Chondrocyte (in vitro differentiated cells): ENCODE measurements around the gene TMEM94. TPM values are rescaled to one million over a fixed set of nuclear protein-coding genes. Genes with fewer than 3 reads are reported as not detected.

Source experiments
- DNase-seq: peaks from one replicate; pipeline ENCODE4 v3.0.0; 2021; ENCODE audit warnings: mixed read lengths, low spot score
- H3K27ac Mint-ChIP-seq: one replicate; pipeline ENCODE4 v1.8.0; 2021; ENCODE audit warnings: mild to moderate bottlenecking, moderate library complexity, mixed read lengths; ENCODE audit not compliant: unreplicated experiment
- H3K27me3 Mint-ChIP-seq: 2 replicates; pipeline ENCODE4 v1.8.0; 2021; ENCODE audit warnings: low read depth, mixed read lengths
- H3K36me3 Mint-ChIP-seq: 2 replicates; pipeline ENCODE4 v1.8.0; 2021; ENCODE audit warnings: low read depth, mixed read lengths
- H3K4me1 Mint-ChIP-seq: 2 replicates; pipeline ENCODE4 v1.8.0; 2021; ENCODE audit warnings: low read depth, mild to moderate bottlenecking, mixed read lengths
- H3K4me3 Mint-ChIP-seq: one replicate; pipeline ENCODE4 v1.8.0; 2021; ENCODE audit warnings: mild to moderate bottlenecking, moderate library complexity, mixed read lengths; ENCODE audit not compliant: unreplicated experiment
- H3K9me3 Mint-ChIP-seq: 2 replicates; pipeline ENCODE4 v1.8.0; 2021; ENCODE audit warnings: low read depth, mixed read lengths
- total RNA-seq: library from RNA; stranded (reverse); gene quantifications from 3 replicates; pipeline ENCODE4 v1.2.1, GENCODE V29; 2021
- TF ChIP-seq, protein P1 (sequence below): fragments of 200-600 bp; sonication (generic); IDR thresholded peaks from 2 replicates; pipeline ENCODE4 v1.5.0; 2021; ENCODE audit warnings: antibody characterized with exemption, mild to moderate bottlenecking, moderate library complexity

TMEM94 gene
- total RNA-seq, 1 donor from 2014 or later: 45.6 TPM

DNA sequence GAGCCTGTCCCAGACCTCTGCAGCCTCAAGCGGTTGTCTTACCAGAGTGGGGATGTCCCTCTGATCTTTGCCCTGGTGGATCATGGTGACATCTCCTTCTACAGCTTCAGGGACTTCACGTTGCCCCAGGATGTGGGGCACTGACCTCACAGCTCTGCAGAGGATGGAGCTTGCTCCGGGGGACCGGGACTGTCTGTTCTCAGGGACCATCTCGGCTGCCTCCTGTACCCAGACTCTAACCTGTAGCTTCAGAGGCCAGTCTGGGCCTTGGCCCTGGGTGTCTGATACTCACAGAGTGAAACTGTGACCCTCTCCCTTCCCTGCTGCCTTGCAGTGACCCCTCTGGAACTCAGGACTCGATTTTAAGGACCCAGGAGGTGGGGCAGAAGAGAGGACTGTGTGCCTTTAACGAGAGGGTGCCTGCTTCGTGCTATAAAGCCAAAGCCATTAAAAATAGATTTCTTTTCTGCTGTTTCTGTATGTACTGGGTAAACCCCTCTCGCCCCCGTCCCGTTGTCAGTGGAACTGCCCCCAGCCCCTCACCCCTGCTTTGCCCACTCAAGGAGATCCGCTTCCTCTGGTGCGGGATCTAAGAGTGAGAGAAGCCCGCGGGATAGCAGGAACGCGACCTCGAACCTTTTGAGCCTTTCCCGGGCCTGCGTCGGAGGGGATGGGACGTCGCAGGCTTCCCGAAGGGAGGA, 68.0 kb downstream of the TMEM94 start:
- Mint-ChIP-seq H3K27me3 (peaks cover 2% of the 10 kb centered on the region), H3K36me3 (peaks cover 2% of the 10 kb centered on the region), H3K27ac (no peak overlapping the region), H3K4me3 (peak overlapping the region; percentile 55), H3K9me3 (no peaks in the 10 kb centered on the region), H3K4me1 (peaks cover 4% of the 10 kb centered on the region)
- no peak for DNase-seq
- TF ChIP-seq, protein P1, sequence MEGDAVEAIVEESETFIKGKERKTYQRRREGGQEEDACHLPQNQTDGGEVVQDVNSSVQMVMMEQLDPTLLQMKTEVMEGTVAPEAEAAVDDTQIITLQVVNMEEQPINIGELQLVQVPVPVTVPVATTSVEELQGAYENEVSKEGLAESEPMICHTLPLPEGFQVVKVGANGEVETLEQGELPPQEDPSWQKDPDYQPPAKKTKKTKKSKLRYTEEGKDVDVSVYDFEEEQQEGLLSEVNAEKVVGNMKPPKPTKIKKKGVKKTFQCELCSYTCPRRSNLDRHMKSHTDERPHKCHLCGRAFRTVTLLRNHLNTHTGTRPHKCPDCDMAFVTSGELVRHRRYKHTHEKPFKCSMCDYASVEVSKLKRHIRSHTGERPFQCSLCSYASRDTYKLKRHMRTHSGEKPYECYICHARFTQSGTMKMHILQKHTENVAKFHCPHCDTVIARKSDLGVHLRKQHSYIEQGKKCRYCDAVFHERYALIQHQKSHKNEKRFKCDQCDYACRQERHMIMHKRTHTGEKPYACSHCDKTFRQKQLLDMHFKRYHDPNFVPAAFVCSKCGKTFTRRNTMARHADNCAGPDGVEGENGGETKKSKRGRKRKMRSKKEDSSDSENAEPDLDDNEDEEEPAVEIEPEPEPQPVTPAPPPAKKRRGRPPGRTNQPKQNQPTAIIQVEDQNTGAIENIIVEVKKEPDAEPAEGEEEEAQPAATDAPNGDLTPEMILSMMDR: no peak

DNA sequence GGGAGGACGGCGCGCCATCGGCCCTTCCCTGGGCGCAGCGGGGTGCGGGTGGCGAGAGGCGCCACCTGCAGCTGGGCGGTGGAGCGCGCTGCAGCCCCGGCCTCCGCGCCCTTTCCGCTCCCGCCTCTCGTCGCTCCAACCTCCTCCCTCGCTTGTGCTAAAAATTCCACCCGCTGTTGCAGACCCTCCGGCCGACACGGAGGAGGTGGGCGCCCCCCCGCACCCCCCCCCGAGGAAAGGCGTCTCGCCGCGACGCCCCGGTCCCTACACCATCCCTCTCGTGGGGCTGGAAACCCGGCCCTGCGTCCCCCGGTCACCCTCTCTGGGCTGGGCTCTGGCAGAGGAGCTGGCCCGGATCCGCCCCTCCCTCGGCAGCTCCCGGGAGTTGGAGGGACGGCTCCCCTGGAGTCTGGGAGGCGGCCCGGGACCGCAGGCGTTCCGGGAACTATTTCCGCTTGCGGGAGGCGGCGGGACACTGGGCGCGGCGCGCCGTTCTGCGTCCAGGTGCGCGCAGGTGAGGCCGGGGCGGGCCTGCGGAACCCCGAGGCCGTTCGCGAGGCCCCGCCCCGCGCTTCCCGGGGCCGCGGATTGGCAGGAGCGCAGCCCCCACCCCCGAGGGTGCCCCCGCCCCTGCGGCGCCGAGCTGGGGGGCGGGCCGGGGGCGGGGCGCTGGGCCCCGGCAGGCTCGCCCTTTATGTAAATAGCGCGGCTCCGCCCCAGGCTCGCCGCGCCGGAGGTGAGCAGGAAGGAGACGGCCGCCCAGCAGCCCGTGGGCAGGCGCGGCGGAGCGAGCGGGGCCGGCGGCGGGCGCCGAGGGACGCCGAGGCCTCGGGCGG, 68.8 kb downstream of the TMEM94 start, which contains the start of gene LLGL2:
LLGL2 (plus strand) TSS at position 728 of the 836 bp plus-strand sequence. CDS start 17,730 bp downstream, outside the sequence.
- Mint-ChIP-seq H3K9me3 (no peaks in the 10 kb centered on the region), H3K27ac (no peak within 1 kb of the TSS), H3K4me1 (peaks cover 4% of the 10 kb centered on the region), H3K36me3 (no peaks in the 10 kb centered on the region), H3K4me3 (peak within 1 kb of the TSS; percentile 55), H3K27me3 (peaks cover 2% of the 10 kb centered on the region)
- TF ChIP-seq, protein P1: peak; percentile 74
- DNase-seq: no peak

DNA sequence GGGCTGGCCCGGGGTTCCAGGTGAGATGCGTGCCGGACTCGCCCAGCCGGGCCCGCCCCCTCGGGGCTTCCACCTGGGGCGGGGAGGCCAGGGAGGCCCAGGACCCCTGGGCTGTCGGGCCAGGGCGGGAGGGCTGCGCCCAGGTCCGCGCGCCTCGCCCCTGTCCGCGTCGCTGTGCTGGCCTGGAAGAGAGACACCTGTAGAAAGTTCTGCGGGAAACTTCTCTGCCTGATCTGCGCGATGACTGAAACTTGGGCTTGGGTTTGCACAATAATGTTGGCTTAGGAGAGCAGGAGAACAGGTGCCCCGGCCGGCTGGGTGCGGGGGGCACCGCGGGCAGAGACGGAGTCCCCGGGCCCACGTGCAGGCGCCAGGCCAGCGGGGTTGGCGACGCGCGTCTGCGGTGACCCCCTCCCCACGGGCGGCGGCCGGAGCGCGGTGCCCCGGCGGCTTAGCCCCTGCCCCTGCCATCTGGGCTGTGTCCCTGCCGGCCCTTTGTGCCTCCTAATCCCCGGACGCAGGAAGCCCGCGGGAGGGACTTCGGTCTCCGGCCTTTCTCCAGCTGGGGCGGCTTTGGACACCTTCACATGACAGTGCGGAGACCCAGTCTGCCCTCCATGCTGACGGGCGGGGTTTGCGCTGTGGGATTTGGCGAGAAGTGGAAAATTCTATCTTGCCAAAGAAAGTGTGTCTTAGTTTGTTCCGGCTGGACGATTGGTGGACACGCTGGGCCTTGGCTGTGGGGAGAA, 69.5 kb downstream of the TMEM94 start:
- DNase-seq: no peak
- Mint-ChIP-seq H3K27me3 (peaks cover 2% of the 10 kb centered on the region), H3K27ac (no peak overlapping the region)

GRCh38 chr17:75526555-75527270, 70.3 kb downstream of the TMEM94 start:
- DNase-seq: no peak
- Mint-ChIP-seq H3K4me3 (peak overlapping the region; percentile 49), H3K36me3 (no peaks in the 10 kb centered on the region), H3K27ac (no peak overlapping the region), H3K4me1 (peaks cover 4% of the 10 kb centered on the region), H3K9me3 (no peaks in the 10 kb centered on the region), H3K27me3 (peaks cover 2% of the 10 kb centered on the region)
- TF ChIP-seq, protein P1: no peak

More for the DNA sequence above, 69.5 kb downstream of the TMEM94 start:
- Mint-ChIP-seq H3K4me1 (peaks cover 4% of the 10 kb centered on the region), H3K4me3 (peak overlapping the region; percentile 49), H3K36me3 (no peaks in the 10 kb centered on the region), H3K9me3 (no peaks in the 10 kb centered on the region)
- TF ChIP-seq, protein P1: no peak
